H1 (cell line): ENCODE measurements around the gene LARP4B. TPM values are rescaled to one million over a fixed set of nuclear protein-coding genes. Genes with fewer than 3 reads are reported as not detected.
A peak's percentile ranks its signal among the peaks of the same experiment; 100 is the strongest.

ENCODE experiments used
- CTCF ChIA-PET: fragments of 300-600 bp; sonication (Branson Sonifier 250); formaldehyde crosslinking; loops from one replicate; lab custom pipeline; 2021; ENCODE audit not compliant: partially characterized antibody; lab: Charles Lee
- POLR2A ChIA-PET: fragments of 300-600 bp; sonication (Branson Sonifier 250); formaldehyde crosslinking; loops from one replicate; lab custom pipeline; 2021; ENCODE audit warnings: inconsistent platforms; ENCODE audit not compliant: partially characterized antibody; lab: Charles Lee
- DNase-seq, 2 experiments: peaks; one replicate each; pipeline versions ENCODE4 v3.0.0 to v3.0.0-alpha.2; 2010 to 2022; ENCODE audit warnings: low spot score in 2 of 2, low read depth in 1 of 2, mixed read lengths in 1 of 2
- FAIRE-seq: peaks from 2 replicates; lab custom pipeline; 2011; peaks lifted over from hg19 to GRCh38; lab: Jason Lieb, UNC
- H2AFZ ChIP-seq: 2 replicates; pipeline ENCODE4 v1.8.1; 2012; ENCODE audit warnings: low read length, inconsistent platforms
- H2AK5ac ChIP-seq: 2 replicates; pipeline ENCODE4 v1.6.1; 2013; ENCODE audit warnings: low read depth, low read length
- H2BK120ac ChIP-seq: replicated peaks from 2 replicates; pipeline ENCODE3; 2013; ENCODE audit warnings: low read depth, low read length, inconsistent platforms
- H2BK12ac ChIP-seq: 2 replicates; pipeline ENCODE4 v1.6.1; 2013; ENCODE audit warnings: low read depth, low read length
- H2BK15ac ChIP-seq: 2 replicates; pipeline ENCODE4 v1.6.1; 2013; ENCODE audit warnings: low read length
- H2BK20ac ChIP-seq: 2 replicates; pipeline ENCODE4 v1.6.1; 2013; ENCODE audit warnings: low read length
- H2BK5ac ChIP-seq: 2 replicates; pipeline ENCODE4 v1.6.1; 2013; ENCODE audit warnings: low read depth, low read length
- H3K14ac ChIP-seq: 2 replicates; pipeline ENCODE4 v1.6.1; 2013; ENCODE audit warnings: inconsistent platforms; ENCODE audit not compliant: insufficient read length
- H3K18ac ChIP-seq: 2 replicates; pipeline ENCODE4 v1.6.1; 2013; ENCODE audit warnings: low read length; ENCODE audit errors: extremely low read depth
- H3K23ac ChIP-seq: 2 replicates; pipeline ENCODE4 v1.6.1; 2013; ENCODE audit warnings: inconsistent platforms; ENCODE audit not compliant: insufficient read length
- H3K23me2 ChIP-seq: 2 replicates; pipeline ENCODE4 v1.6.1; 2013; ENCODE audit warnings: low read depth, low read length
- H3K27ac ChIP-seq: 2 replicates; pipeline ENCODE4 v1.6.1; 2011; ENCODE audit warnings: low read depth, low read length, inconsistent platforms
- H3K27me3 ChIP-seq, 4 experiments: replicated peaks in 1 of 4; 1 replicate in 1 of 4; 2 replicates in 3 of 4; pipeline versions ENCODE4 v1.6.1 to v1.8.1; 2011 to 2013; ENCODE audit warnings: low read length in 3 of 4, mild to moderate bottlenecking in 3 of 4, inconsistent platforms in 2 of 4, mixed read lengths in 2 of 4, moderate library complexity in 1 of 4; ENCODE audit not compliant: control insufficient read depth in 3 of 4, insufficient read depth in 3 of 4; ENCODE audit errors: extremely low read depth in 1 of 4
- H3K36me3 ChIP-seq, 4 experiments: 2 replicates each; pipeline versions ENCODE4 v1.6.1 to v1.8.1; 2011 to 2013; ENCODE audit warnings: mild to moderate bottlenecking in 4 of 4, low read length in 3 of 4, moderate library complexity in 2 of 4, control low read depth in 1 of 4, inconsistent platforms in 1 of 4; ENCODE audit not compliant: insufficient read depth in 4 of 4, control insufficient read depth in 2 of 4
- H3K4ac ChIP-seq: replicated peaks from 2 replicates; pipeline ENCODE3; 2013; ENCODE audit warnings: low read length, low read depth, mixed read lengths, inconsistent platforms; ENCODE audit not compliant: insufficient read length
- H3K4me1 ChIP-seq, 4 experiments: replicated peaks in 1 of 4; 1 replicate in 1 of 4; 2 replicates in 3 of 4; pipeline versions ENCODE4 v1.6.1 to v1.8.1; 2011 to 2013; ENCODE audit warnings: low read length in 3 of 4, inconsistent platforms in 2 of 4, mixed read lengths in 1 of 4; ENCODE audit not compliant: insufficient read depth in 4 of 4, control insufficient read depth in 3 of 4
- H3K4me2 ChIP-seq, 2 experiments: 2 replicates each; pipeline versions ENCODE4 v1.6.1 to v1.8.1; 2011 to 2013; ENCODE audit warnings: low read depth in 2 of 2, low read length in 2 of 2, control low read depth in 1 of 2, inconsistent platforms in 1 of 2, mild to moderate bottlenecking in 1 of 2; ENCODE audit not compliant: insufficient read depth in 1 of 2
- H3K4me3 ChIP-seq, 4 experiments: fragments of 200-600, 300-600 bp in 1 of 4; sonication (generic), shearing (Covaris generic), sonication (Bioruptor Twin) in 1 of 4; 2 replicates each; pipeline versions ENCODE4 v1.5.1 to v1.8.1; 2011 to 2016; ENCODE audit warnings: low read length in 4 of 4, low read depth in 3 of 4, control low read depth in 2 of 4, inconsistent platforms in 2 of 4, mild to moderate bottlenecking in 2 of 4, mixed read lengths in 1 of 4, moderate library complexity in 1 of 4; ENCODE audit not compliant: insufficient read depth in 2 of 4; ENCODE audit errors: extremely low read depth in 1 of 4
- H3K56ac ChIP-seq: replicated peaks from 2 replicates; pipeline ENCODE3; 2013; ENCODE audit warnings: low read depth, mild to moderate bottlenecking, mixed read lengths, low read length, inconsistent platforms; ENCODE audit not compliant: insufficient read length
- H3K79me1 ChIP-seq: 2 replicates; pipeline ENCODE4 v1.6.1; 2013; ENCODE audit warnings: low read depth, low read length, control low read depth
- H3K79me2 ChIP-seq, 2 experiments: 2 replicates each; pipeline versions ENCODE4 v1.6.1 to v1.8.1; 2012 to 2013; ENCODE audit warnings: low read length in 2 of 2, mild to moderate bottlenecking in 2 of 2, inconsistent platforms in 1 of 2; ENCODE audit not compliant: insufficient read depth in 2 of 2, control insufficient read depth in 1 of 2
- H3K9ac ChIP-seq, 4 experiments: replicated peaks in 1 of 4; 1 replicate in 1 of 4; 2 replicates in 3 of 4; pipeline versions ENCODE4 v1.6.1 to v1.8.1; 2011 to 2013; ENCODE audit warnings: low read depth in 3 of 4, low read length in 3 of 4, control low read depth in 2 of 4, mild to moderate bottlenecking in 2 of 4, moderate library complexity in 2 of 4, inconsistent platforms in 1 of 4; ENCODE audit errors: extremely low read depth in 1 of 4
- H3K9me3 ChIP-seq, 2 experiments: 2 replicates each; pipeline versions ENCODE4 v1.6.1 to v1.8.1; 2012 to 2013; ENCODE audit warnings: mild to moderate bottlenecking in 2 of 2, moderate library complexity in 2 of 2, control low read depth in 1 of 2, inconsistent platforms in 1 of 2, low read depth in 1 of 2, low read length in 1 of 2, mixed read lengths in 1 of 2; ENCODE audit not compliant: insufficient read depth in 2 of 2
- H4K20me1 ChIP-seq, 2 experiments: replicated peaks in 1 of 2; 2 replicates each; pipeline versions ENCODE3 to v1.8.1; 2011 to 2013; ENCODE audit warnings: inconsistent platforms in 2 of 2, low read length in 2 of 2, mild to moderate bottlenecking in 1 of 2; ENCODE audit not compliant: insufficient read depth in 2 of 2, control insufficient read depth in 1 of 2
- H4K5ac ChIP-seq: 2 replicates; pipeline ENCODE4 v1.6.1; 2013; ENCODE audit warnings: low read length, low read depth, mixed read lengths, inconsistent platforms; ENCODE audit not compliant: insufficient read length
- H4K8ac ChIP-seq: 2 replicates; pipeline ENCODE4 v1.8.0; 2013; ENCODE audit warnings: mild to moderate bottlenecking, moderate library complexity, low read length, inconsistent platforms; ENCODE audit not compliant: insufficient read depth; ENCODE audit errors: extremely low read depth
- H4K91ac ChIP-seq: replicated peaks from 2 replicates; pipeline ENCODE3; 2013; ENCODE audit warnings: low read length, mixed read lengths, inconsistent platforms; ENCODE audit not compliant: insufficient read length
- CTCF ChIP-seq, 3 experiments: IDR thresholded peaks; 1 replicate in 2 of 3; 2 replicates in 1 of 3; pipeline versions ENCODE4 v1.5.1 to v1.6.1; 2011; ENCODE audit warnings: low read length in 3 of 3, mild to moderate bottlenecking in 3 of 3, inconsistent platforms in 2 of 3, low read depth in 1 of 3, moderate library complexity in 1 of 3; ENCODE audit not compliant: insufficient read depth in 1 of 3; ENCODE audit errors: control extremely low read depth in 1 of 3
- EP300 ChIP-seq, 2 experiments: IDR thresholded peaks; 1 replicate in 1 of 2; 2 replicates in 1 of 2; pipeline ENCODE4 v1.6.1; 2011 to 2012; ENCODE audit warnings: low read depth in 2 of 2, low read length in 2 of 2, mild to moderate bottlenecking in 2 of 2, borderline replicate concordance in 1 of 2, inconsistent platforms in 1 of 2, moderate library complexity in 1 of 2
- RAD21 ChIP-seq, 2 experiments: IDR thresholded peaks in 1 of 2; conservative IDR thresholded peaks in 1 of 2; 2 replicates each; pipeline ENCODE4 v1.6.1; 2011; ENCODE audit warnings: low read depth in 2 of 2, low read length in 2 of 2, improper control_type of control experiment in 1 of 2, inconsistent platforms in 1 of 2, mild to moderate bottlenecking in 1 of 2, moderate library complexity in 1 of 2
- WGBS, 2 experiments: shearing (Covaris generic) in 1 of 2; methylation state at CpG; one replicate each; pipeline versions ENCODE4 v1.1.6 to v1.1.7; 2013 to 2015; ENCODE audit warnings: low lambda C conversion rate in 2 of 2, mixed read lengths in 2 of 2, inconsistent platforms in 1 of 2, low coverage in 1 of 2, missing lambda C conversion rate in 1 of 2; ENCODE audit not compliant: insufficient replicate concordance in 2 of 2, insufficient coverage in 1 of 2, insufficient read length in 1 of 2; ENCODE audit errors: extremely low coverage in 1 of 2, missing lambda C conversion rate in 1 of 2; 5-methylcytosine and 5-hydroxymethylcytosine counted together
- polyA plus RNA-seq, 7 experiments: library from polyadenylated mRNA; depleted of rRNA in 3 of 7; stranded (reverse) in 5 of 7; unstranded in 2 of 7; fragments of >200 nt in 5 of 7; fragments of 200-250 nt in 2 of 7; gene quantifications; 1 replicate in 5 of 7; 2 replicates in 1 of 7; 4 replicates in 1 of 7; pipeline versions ENCODE4 v1.2.1 to v1.2.3, GENCODE V29; 2011 to 2013; ENCODE audit warnings: missing spikeins in 2 of 7, mixed read lengths in 2 of 7
- total RNA-seq: library from RNA; stranded (reverse); fragmentation: NEBNext Ultra II Directional; extraction: Animal tissue kit (Norgen Biotek cat#: 25700); gene quantifications from 2 replicates; pipeline ENCODE4 v1.2.1, GENCODE V29; 2021

LARP4B gene
- total and polyA plus RNA-seq, 2 of the 8 experiments (the other 6 are each of a cell fraction or from before 2014, with no cell fraction given), result 20.1 to 78.6 TPM

- TF ChIP-seq RAD21 (IDR thresholded peaks at IDR 0.05 in 1 of 2, conservative IDR thresholded peaks at IDR 0.05 in 1 of 2; ENCODE audit: low read depth in 2 of 2, low read length in 2 of 2) (peak in 1 of 2 experiments; percentile 36; a peak in 3 of 4 replicates), CTCF (IDR thresholded peaks at IDR 0.05; ENCODE audit: control extremely low read depth in 1 of 3, insufficient read depth in 1 of 3, low read depth in 1 of 3, low read length in 3 of 3) (0 out of 4 replicates have a peak, but pooled peaks of 1 of the 3 experiments have one; percentile 1), EP300 (IDR thresholded peaks at IDR 0.05; ENCODE audit: borderline replicate concordance in 1 of 2, low read depth in 2 of 2, low read length in 2 of 2) (no peak)
- H3K9ac ChIP-seq, result no peak overlapping the region
- no peak overlapping the region for H2AK5ac ChIP-seq
- WGBS, 2 experiments, result 86% methylated on average over 8 of the region's 9 CpGs; no CpG with 5 or more reads in 1 of the 2 experiments
- no peak overlapping the region for H3K18ac ChIP-seq
- H4K20me1 ChIP-seq, result no peaks in the 10 kb centered on the region
- no peak overlapping the region for H3K56ac ChIP-seq
- H3K23ac ChIP-seq, result no peak overlapping the region
- H3K79me1 ChIP-seq, result no peaks in the 10 kb centered on the region
- H2BK20ac ChIP-seq, result no peak overlapping the region
- H2BK15ac ChIP-seq, result no peak overlapping the region
- no peaks in the 10 kb centered on the region for H3K9me3 ChIP-seq
- no peaks in the 10 kb centered on the region for H3K79me2 ChIP-seq
- H3K4me2 ChIP-seq, result no peak overlapping the region
- no peak overlapping the region for H2BK12ac ChIP-seq
- ChIA-PET POLR2A (interaction anchor here (0.5 to 1.5 kb wide), 4 partner anchors 34 to 62 kb away, joined by 3 to 4 read pairs (median 4); no protein-coding TSS in a partner anchor), CTCF (interaction anchor here (1.6 kb wide), 1 partner anchor 23 kb away, joined by 6 read pairs; no protein-coding TSS in a partner anchor)
- no peak overlapping the region for H2BK5ac ChIP-seq
- H3K4ac ChIP-seq, result no peak overlapping the region
- H2BK120ac ChIP-seq, result no peak overlapping the region
- FAIRE-seq, result no peak
- H3K4me1 ChIP-seq, result no peaks in the 10 kb centered on the region; a peak in 2 of 7 replicates
- H3K4me3 ChIP-seq, result no peak overlapping the region
- no peaks in the 10 kb centered on the region for H3K36me3 ChIP-seq
- H3K27me3 ChIP-seq, result no peaks in the 10 kb centered on the region
- no peaks in the 10 kb centered on the region; the same call in 1 of the 2 replicates for H3K23me2 ChIP-seq
- no peak overlapping the region for H3K27ac ChIP-seq
- no peak overlapping the region for H4K5ac ChIP-seq
- DNase-seq, result no peak
- no peak overlapping the region for H4K91ac ChIP-seq
- H4K8ac ChIP-seq, result peak overlapping the region; percentile 41; the same call in 1 of the 2 replicates
- H3K14ac ChIP-seq, result no peak overlapping the region
- peak overlapping the region; percentile 51; the same call in 1 of the 2 replicates for H2AFZ ChIP-seq
These were observed 24.3 kb upstream of the LARP4B start for GRCh38 chr10:955820-956217.
